Hepatocyte (in vitro differentiated cells): ENCODE measurements around the gene C3orf20. TPM values are rescaled to one million over a fixed set of nuclear protein-coding genes. Genes with fewer than 3 reads are reported as not detected.

Experiments used
- DNase-seq: peaks from one replicate; pipeline ENCODE4 v3.0.0-alpha.2; 2016; ENCODE audit warnings: low spot score
- H2AFZ ChIP-seq: fragments of 200-600 bp; sonication (generic); 2 replicates; pipeline ENCODE4 v1.6.0; 2016; ENCODE audit warnings: antibody characterized with exemption, mild to moderate bottlenecking
- H3K27ac ChIP-seq: fragments of 200-600 bp; sonication (generic); 2 replicates; pipeline ENCODE4 v1.5.1; 2016; ENCODE audit warnings: mild to moderate bottlenecking
- H3K27me3 ChIP-seq: fragments of 200-600 bp; sonication (generic); 2 replicates; pipeline ENCODE4 v1.6.1; 2016
- H3K36me3 ChIP-seq: fragments of 200-600 bp; sonication (generic); replicated peaks from 2 replicates; pipeline ENCODE4 v1.5.1; 2016; ENCODE audit warnings: low read depth; ENCODE audit not compliant: insufficient read depth
- H3K4me1 ChIP-seq: fragments of 200-600 bp; sonication (generic); 2 replicates; pipeline ENCODE4 v1.5.1; 2016; ENCODE audit warnings: mild to moderate bottlenecking, moderate library complexity; ENCODE audit not compliant: insufficient read depth
- H3K4me2 ChIP-seq: fragments of 200-600 bp; sonication (generic); 2 replicates; pipeline ENCODE4 v1.6.0; 2016
- H3K4me3 ChIP-seq: fragments of 200-600 bp; sonication (generic); 2 replicates; pipeline ENCODE4 v1.5.1; 2016; ENCODE audit warnings: mild to moderate bottlenecking
- H3K79me2 ChIP-seq: fragments of 200-600 bp; sonication (generic); 2 replicates; pipeline ENCODE4 v1.6.0; 2017; ENCODE audit warnings: mild to moderate bottlenecking
- H3K9me2 ChIP-seq: fragments of 200-600 bp; sonication (generic); replicated peaks from 2 replicates; pipeline ENCODE4 v1.6.0; 2017; ENCODE audit warnings: mild to moderate bottlenecking; ENCODE audit not compliant: insufficient read depth
- H3K9me3 ChIP-seq: fragments of 200-600 bp; sonication (generic); 2 replicates; pipeline ENCODE4 v1.5.1; 2016; ENCODE audit warnings: low read depth, mild to moderate bottlenecking
- H4K20me1 ChIP-seq: fragments of 200-600 bp; sonication (generic); 2 replicates; pipeline ENCODE4 v1.6.0; 2016; ENCODE audit warnings: mild to moderate bottlenecking; ENCODE audit not compliant: insufficient read depth, poor library complexity, severe bottlenecking
- CTCF ChIP-seq: fragments of 200-600 bp; sonication (generic); IDR thresholded peaks from 2 replicates; pipeline ENCODE4 v1.5.1; 2016; ENCODE audit warnings: antibody characterized with exemption, mild to moderate bottlenecking; ENCODE audit not compliant: poor library complexity
- EZH2 ChIP-seq: fragments of 200-600 bp; sonication (generic); IDR thresholded peaks from 2 replicates; pipeline ENCODE4 v1.6.1; 2016; ENCODE audit warnings: antibody characterized with exemption, mild to moderate bottlenecking, borderline replicate concordance
- EZH2phosphoT487 ChIP-seq: fragments of 200-600 bp; sonication (generic); IDR thresholded peaks from one replicate; pipeline ENCODE4 v1.6.1; 2018; ENCODE audit warnings: antibody characterized with exemption, mild to moderate bottlenecking, low read depth, moderate library complexity; ENCODE audit not compliant: unreplicated experiment, severe bottlenecking
- WGBS: methylation state at CpG from one replicate; pipeline ENCODE4 v1.1.6; 2016; ENCODE audit warnings: low lambda C conversion rate; ENCODE audit errors: missing lambda C conversion rate; 5-methylcytosine and 5-hydroxymethylcytosine counted together
- polyA plus RNA-seq: library from polyadenylated mRNA; unstranded; fragments of >200 nt; fragmentation: Nextera tagmentation; extraction: Ambion mirVana; gene quantifications from 2 replicates; pipeline ENCODE4 v1.2.1, GENCODE V29; 2016
- total RNA-seq: library from RNA; depleted of rRNA; stranded (reverse); fragments of >200 nt; gene quantifications from 2 replicates; pipeline ENCODE4 v1.2.3, GENCODE V29; 2014

Gene C3orf20
- total and polyA plus RNA-seq, 2 experiments from 2014 or later = 0.07 TPM; not detected in 1

DNA sequence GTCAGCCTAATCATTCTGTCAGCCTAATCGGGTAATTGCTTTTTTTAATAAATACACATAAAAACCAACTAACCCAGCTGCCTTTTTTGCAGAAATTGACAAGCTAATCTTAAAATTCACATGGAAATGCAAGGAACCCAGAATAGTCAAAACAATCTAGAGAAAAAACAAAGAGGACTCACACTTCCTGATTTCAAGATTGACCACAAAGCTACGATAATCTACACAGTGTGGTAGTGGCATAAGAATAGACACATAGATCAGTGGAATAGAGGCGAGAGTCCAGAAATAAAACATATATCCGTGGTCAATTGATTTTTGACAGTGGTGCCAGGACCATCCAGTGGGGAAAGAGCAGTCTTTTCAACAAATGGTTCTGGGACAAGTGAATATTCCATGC is 2.4 kb upstream of the C3orf20 start:
- Histone ChIP-seq H3K79me2 (peaks cover 4% of the 10 kb centered on the region), H3K9me3 (no peaks in the 10 kb centered on the region), H3K36me3 (peaks cover 4% of the 10 kb centered on the region), H3K4me2 (no peak overlapping the region), H3K4me3 (no peak overlapping the region), H3K9me2 (no peaks in the 10 kb centered on the region), H3K4me1 (peaks cover 8% of the 10 kb centered on the region), H3K27ac (no peak overlapping the region), H2AFZ (no peak overlapping the region), H3K27me3 (no peaks in the 10 kb centered on the region), H4K20me1 (no peaks in the 10 kb centered on the region)
- 92% methylated on average over 4 of the region's 4 CpGs for WGBS
- no peak for TF ChIP-seq EZH2phosphoT487
- TF ChIP-seq CTCF = no peak
- DNase-seq = no peak

- Histone ChIP-seq H3K9me3 (no peaks in the 10 kb centered on the region), H3K4me1 (peaks cover 8% of the 10 kb centered on the region), H3K4me2 (no peak overlapping the region), H2AFZ (no peak overlapping the region), H3K36me3 (no peaks in the 10 kb centered on the region), H4K20me1 (no peaks in the 10 kb centered on the region), H3K79me2 (no peaks in the 10 kb centered on the region), H3K9me2 (no peaks in the 10 kb centered on the region), H3K27ac (no peak overlapping the region), H3K27me3 (no peaks in the 10 kb centered on the region), H3K4me3 (no peak overlapping the region)
- TF ChIP-seq EZH2phosphoT487 (no peak), CTCF (no peak), EZH2 (no peak)
- 37% methylated on average over 4 of the region's 4 CpGs for WGBS
- no peak for DNase-seq
These were observed 1.9 kb downstream of the C3orf20 start for GRCh38 chr3:14676881-14677280.

GRCh38 chr3:14678015-14678503 is 3.1 kb downstream of the C3orf20 start:
- no peak overlapping the region for H3K4me2 ChIP-seq

More at GRCh38 chr3:14678015-14678503, 3.1 kb downstream of the C3orf20 start:
- Histone ChIP-seq H3K9me2 (no peaks in the 10 kb centered on the region), H3K4me3 (no peak overlapping the region), H3K36me3 (no peaks in the 10 kb centered on the region), H2AFZ (no peak overlapping the region), H3K79me2 (no peaks in the 10 kb centered on the region), H3K4me1 (peaks cover 8% of the 10 kb centered on the region), H3K27ac (peak overlapping the region; percentile 44), H3K27me3 (no peaks in the 10 kb centered on the region), H4K20me1 (no peaks in the 10 kb centered on the region), H3K9me3 (no peaks in the 10 kb centered on the region)
- WGBS = 46% methylated on average over 7 of the region's 7 CpGs
- DNase-seq = peak; percentile 39
- TF ChIP-seq EZH2phosphoT487 (no peak), EZH2 (no peak), CTCF (no peak)
